Brain microvascular endothelial cell (primary cell): Measurements from ENCODE around the gene BRWD1.
A peak's percentile ranks its signal among the peaks of the same experiment; 100 is the strongest.

Experiments
- DNase-seq: peaks from one replicate; pipeline ENCODE4 v3.0.0-alpha.2; 2020
- H3K27ac ChIP-seq: fragments of 250-450 bp; sonication (Bioruptor Pico); 2 replicates; pipeline ENCODE4 v1.5.1; 2020; ENCODE audit warnings: mild to moderate bottlenecking, moderate library complexity
- H3K27me3 ChIP-seq: fragments of 250-450 bp; sonication (Bioruptor Pico); replicated peaks from 2 replicates; pipeline ENCODE4 v1.5.1; 2020; ENCODE audit warnings: mild to moderate bottlenecking
- H3K36me3 ChIP-seq: fragments of 250-450 bp; sonication (Bioruptor Pico); replicated peaks from 2 replicates; pipeline ENCODE4 v1.5.1; 2020; ENCODE audit warnings: mild to moderate bottlenecking
- H3K4me3 ChIP-seq: 2 replicates; pipeline ENCODE4 v1.5.1; 2011; ENCODE audit warnings: low read depth, mild to moderate bottlenecking, control low read depth, low read length, moderate library complexity
- in situ Hi-C: cut with HindIII; loops from 2 replicates; pipeline ENCODE4 v1.10.0; 2017; ENCODE audit warnings: low sequenced_read_pairs, low pct_ligation_motif_present
- TF ChIP-seq, protein P1 (sequence below): IDR thresholded peaks from 2 replicates; pipeline ENCODE4 v1.5.1; 2011; ENCODE audit warnings: low read depth, mild to moderate bottlenecking, moderate library complexity, low read length, control low read depth, inconsistent platforms; ENCODE audit errors: missing control alignments

Gene BRWD1

DNA sequence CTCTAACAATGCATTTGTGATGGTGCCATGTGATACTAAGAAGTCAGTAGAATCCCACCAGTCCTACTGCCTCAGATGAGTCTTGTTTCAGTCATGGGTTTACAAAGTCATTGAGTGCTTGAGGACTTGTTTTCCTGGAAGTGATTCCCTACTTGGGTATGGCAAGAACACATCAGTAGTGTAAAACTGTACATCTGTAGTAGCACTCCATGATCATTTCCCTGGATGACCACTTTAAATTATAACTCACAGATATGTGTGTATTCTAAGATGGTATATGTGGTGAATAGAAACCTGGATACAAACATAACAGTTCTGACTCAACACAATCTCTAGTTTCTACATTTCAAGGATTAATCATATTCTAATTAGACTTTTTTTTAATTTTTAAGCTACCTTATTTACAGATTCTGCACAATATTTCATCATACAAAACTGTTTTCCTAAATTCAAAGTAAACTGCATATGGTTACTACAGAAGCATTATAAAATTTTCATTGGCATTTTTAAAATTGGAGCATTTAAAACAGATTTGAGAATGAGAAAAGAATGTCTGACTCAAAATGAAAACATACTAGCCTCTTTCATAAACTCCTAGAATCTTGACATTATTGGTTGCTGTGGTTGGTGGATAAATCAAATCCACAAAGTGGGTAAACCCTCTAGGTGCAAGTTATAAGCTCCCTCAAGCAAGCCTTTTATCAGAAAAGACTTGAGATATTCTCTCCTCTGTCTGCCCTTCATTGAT, 123.4 kb downstream of the BRWD1 start:
- in situ Hi-C loops = no loop called here
- Histone ChIP-seq H3K36me3 (no peaks in the 10 kb centered on the region), H3K27ac (peak overlapping the region; percentile 65), H3K27me3 (no peaks in the 10 kb centered on the region), H3K4me3 (no peak overlapping the region)
- peak; percentile 17 for DNase-seq
- TF ChIP-seq, protein P1, sequence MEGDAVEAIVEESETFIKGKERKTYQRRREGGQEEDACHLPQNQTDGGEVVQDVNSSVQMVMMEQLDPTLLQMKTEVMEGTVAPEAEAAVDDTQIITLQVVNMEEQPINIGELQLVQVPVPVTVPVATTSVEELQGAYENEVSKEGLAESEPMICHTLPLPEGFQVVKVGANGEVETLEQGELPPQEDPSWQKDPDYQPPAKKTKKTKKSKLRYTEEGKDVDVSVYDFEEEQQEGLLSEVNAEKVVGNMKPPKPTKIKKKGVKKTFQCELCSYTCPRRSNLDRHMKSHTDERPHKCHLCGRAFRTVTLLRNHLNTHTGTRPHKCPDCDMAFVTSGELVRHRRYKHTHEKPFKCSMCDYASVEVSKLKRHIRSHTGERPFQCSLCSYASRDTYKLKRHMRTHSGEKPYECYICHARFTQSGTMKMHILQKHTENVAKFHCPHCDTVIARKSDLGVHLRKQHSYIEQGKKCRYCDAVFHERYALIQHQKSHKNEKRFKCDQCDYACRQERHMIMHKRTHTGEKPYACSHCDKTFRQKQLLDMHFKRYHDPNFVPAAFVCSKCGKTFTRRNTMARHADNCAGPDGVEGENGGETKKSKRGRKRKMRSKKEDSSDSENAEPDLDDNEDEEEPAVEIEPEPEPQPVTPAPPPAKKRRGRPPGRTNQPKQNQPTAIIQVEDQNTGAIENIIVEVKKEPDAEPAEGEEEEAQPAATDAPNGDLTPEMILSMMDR = no peak

DNA sequence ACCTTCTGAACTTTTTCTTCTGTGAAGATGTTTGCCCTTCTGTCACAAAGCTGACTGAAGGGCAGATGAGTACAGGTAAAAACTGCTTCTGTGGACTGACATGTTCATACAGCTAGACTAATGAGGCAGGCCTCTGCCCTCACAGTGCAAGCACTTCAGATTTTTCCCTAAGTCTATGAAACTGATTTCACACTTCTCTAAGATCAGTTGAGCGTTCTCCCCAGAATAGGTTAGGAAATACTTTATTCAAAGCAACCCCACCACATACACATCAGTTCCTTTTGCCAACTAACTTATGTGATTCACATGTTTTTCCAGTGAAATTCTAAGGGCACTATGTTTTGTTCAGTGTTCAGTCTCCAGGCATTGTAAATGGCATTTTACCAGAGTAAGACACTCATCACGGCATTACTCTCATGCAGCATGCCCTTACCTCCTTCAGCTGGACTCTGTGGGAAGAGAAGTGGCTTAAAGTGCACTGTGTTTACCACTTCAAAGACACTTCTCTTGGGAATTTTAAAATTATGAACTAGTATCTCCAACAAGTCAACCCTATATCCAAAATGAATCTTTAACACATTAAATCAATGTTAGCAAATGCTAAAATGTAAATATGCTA, 124.8 kb downstream of the BRWD1 start:
- TF ChIP-seq, protein P1 = no peak
- no peak for DNase-seq
- in situ Hi-C loops = no loop called here
- H3K27me3 ChIP-seq = no peaks in the 10 kb centered on the region
- no peak overlapping the region for H3K27ac ChIP-seq
- no peak overlapping the region for H3K4me3 ChIP-seq
- H3K36me3 ChIP-seq = no peaks in the 10 kb centered on the region

DNA sequence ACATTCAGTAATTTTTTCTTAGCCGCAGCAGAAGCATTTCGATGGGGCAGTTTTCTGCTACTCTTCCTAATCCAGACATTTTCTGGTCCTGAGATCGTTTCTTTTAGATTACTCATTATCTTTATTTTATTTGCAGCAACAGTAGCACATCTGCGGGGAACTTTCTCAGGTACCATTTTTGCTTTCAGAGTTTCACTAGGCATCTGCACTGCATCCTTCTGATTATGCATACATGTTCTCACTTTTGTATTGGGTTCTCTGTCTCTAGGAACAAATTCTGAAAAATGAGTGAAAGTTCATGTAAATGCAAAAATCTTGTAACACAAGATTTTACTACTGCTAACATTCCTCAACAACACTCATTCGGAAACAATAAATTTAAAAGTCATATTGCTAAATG, 126.3 kb downstream of the BRWD1 start:
- in situ Hi-C loops = no loop called here

DNA sequence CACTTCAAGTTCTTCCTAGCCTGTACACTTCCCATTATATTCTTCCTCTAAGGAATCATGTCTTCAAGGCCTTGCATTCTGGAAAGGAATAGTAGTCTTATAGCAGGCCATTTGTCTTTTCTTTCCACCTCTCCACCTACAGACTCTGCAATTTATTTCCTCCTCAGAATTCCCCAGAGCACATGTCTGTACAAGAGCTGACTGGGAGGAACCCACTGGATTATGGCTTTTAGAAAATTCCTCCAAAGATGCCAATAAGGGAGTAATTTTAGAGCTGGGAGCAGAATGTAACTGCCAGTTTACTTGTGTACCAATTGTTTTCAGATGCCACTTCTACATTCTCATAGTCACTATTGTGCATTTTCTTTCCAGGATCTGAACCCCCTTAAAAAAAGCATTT, 126.8 kb downstream of the BRWD1 start:
- DNase-seq = no peak
- Histone ChIP-seq H3K27ac (no peak overlapping the region), H3K36me3 (no peaks in the 10 kb centered on the region), H3K27me3 (no peaks in the 10 kb centered on the region), H3K4me3 (no peak overlapping the region)
- in situ Hi-C loops = no loop called here
- TF ChIP-seq, protein P1 = no peak

More for the DNA sequence above, 126.3 kb downstream of the BRWD1 start:
- Histone ChIP-seq H3K36me3 (no peaks in the 10 kb centered on the region), H3K27ac (no peak overlapping the region), H3K4me3 (no peak overlapping the region), H3K27me3 (no peaks in the 10 kb centered on the region)
- TF ChIP-seq, protein P1 = no peak
- DNase-seq = no peak

DNA sequence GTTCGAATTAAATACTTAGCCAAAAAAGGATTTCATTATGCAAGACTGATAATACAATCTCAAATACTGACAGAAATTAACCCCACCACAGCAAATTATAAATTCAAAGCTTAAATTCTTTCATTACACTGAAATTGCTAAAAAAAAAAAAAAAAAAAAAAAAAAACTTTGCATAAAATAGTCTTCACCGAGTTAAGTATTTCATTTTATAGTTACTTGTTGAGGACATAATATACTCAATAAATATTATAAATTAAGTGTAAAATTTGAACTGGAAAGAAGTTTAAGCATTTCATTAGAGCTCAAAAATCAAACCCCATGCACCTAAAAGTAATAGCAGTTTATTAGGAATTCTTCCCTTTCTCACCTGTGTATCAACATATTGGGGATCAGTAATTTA, 128.3 kb downstream of the BRWD1 start:
- Histone ChIP-seq H3K4me3 (no peak overlapping the region), H3K27me3 (no peaks in the 10 kb centered on the region), H3K27ac (no peak overlapping the region), H3K36me3 (peaks cover under 1% of the 10 kb centered on the region)
- DNase-seq = no peak
- in situ Hi-C loops = no loop called here
- TF ChIP-seq, protein P1 = no peak
